RWPE1 (cell line): ENCODE measurements around the gene SLC45A2.
"Not testable (repeated sequence)": the region's sequence is repeated elsewhere in the genome, so short reads cannot be mapped to it uniquely, and the experiment has no call there.

Source experiments
- CTCF ChIA-PET: fragments of 350-600 bp; sonication (Branson Sonifier 250); formaldehyde crosslinking; extraction: SDS; loops from one replicate; lab custom pipeline; 2021; lab: Yijun Ruan, JAX
- POLR2A ChIA-PET: fragments of 400-600 bp; formaldehyde crosslinking; extraction: SDS; loops from one replicate; lab custom pipeline; 2020; ENCODE audit warnings: antibody characterized with exemption; ENCODE audit not compliant: low non-redundant PET; lab: Yijun Ruan, JAX
- DNase-seq: peaks from one replicate; pipeline ENCODE4 v3.0.0; 2012; ENCODE audit warnings: low spot score
- H3K27ac ChIP-seq: fragments of 450-650 bp; 2 replicates; pipeline ENCODE4 v1.5.1; 2017
- TF ChIP-seq, protein P1 (sequence below): fragments of 450-650 bp; conservative IDR thresholded peaks from 2 replicates; pipeline ENCODE4 v1.5.1; 2017; ENCODE audit warnings: low read depth, mild to moderate bottlenecking

The SLC45A2 gene, protein sequence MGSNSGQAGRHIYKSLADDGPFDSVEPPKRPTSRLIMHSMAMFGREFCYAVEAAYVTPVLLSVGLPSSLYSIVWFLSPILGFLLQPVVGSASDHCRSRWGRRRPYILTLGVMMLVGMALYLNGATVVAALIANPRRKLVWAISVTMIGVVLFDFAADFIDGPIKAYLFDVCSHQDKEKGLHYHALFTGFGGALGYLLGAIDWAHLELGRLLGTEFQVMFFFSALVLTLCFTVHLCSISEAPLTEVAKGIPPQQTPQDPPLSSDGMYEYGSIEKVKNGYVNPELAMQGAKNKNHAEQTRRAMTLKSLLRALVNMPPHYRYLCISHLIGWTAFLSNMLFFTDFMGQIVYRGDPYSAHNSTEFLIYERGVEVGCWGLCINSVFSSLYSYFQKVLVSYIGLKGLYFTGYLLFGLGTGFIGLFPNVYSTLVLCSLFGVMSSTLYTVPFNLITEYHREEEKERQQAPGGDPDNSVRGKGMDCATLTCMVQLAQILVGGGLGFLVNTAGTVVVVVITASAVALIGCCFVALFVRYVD

DNA sequence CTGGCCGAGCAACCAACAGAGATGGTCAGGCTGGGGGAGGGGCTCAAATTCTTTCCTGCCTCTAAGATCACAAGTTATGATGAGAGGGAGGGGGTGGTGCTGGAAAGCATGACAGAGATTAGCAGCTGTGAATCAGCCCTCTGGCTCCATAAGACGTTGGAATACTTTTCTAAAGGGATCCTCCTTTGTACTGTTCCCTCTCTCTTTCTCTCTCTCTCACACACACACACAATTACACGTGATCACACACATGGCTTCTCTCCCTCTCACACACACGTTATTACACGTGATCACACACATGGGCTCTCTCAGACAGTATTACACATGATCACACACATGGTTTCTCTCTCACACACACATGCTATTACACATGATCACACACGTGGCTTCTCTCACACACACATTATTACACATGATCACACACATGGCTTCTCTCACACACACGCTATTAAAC lies at the start of gene SLC45A2:
Gene SLC45A2 (minus strand): TSS at position 23 of the 454 bp plus-strand sequence. CDS start 110 bp downstream, outside the sequence.
- no peak within 1 kb of the TSS for H3K27ac ChIP-seq
- TF ChIP-seq, protein P1, sequence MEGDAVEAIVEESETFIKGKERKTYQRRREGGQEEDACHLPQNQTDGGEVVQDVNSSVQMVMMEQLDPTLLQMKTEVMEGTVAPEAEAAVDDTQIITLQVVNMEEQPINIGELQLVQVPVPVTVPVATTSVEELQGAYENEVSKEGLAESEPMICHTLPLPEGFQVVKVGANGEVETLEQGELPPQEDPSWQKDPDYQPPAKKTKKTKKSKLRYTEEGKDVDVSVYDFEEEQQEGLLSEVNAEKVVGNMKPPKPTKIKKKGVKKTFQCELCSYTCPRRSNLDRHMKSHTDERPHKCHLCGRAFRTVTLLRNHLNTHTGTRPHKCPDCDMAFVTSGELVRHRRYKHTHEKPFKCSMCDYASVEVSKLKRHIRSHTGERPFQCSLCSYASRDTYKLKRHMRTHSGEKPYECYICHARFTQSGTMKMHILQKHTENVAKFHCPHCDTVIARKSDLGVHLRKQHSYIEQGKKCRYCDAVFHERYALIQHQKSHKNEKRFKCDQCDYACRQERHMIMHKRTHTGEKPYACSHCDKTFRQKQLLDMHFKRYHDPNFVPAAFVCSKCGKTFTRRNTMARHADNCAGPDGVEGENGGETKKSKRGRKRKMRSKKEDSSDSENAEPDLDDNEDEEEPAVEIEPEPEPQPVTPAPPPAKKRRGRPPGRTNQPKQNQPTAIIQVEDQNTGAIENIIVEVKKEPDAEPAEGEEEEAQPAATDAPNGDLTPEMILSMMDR: no peak
- no peak for DNase-seq
- POLR2A ChIA-PET: no interaction called here
- CTCF ChIA-PET: no interaction called here

- ChIA-PET CTCF (no interaction called here), POLR2A (no interaction called here)
- TF ChIP-seq, protein P1: no peak
- H3K27ac ChIP-seq: no peak overlapping the region
- no peak for DNase-seq
These were observed 47.5 kb upstream of the SLC45A2 start for GRCh38 chr5:34031966-34032365.

GRCh38 chr5:34031117-34031516 lies 46.6 kb upstream of the SLC45A2 start:
- CTCF ChIA-PET: no interaction called here

DNA sequence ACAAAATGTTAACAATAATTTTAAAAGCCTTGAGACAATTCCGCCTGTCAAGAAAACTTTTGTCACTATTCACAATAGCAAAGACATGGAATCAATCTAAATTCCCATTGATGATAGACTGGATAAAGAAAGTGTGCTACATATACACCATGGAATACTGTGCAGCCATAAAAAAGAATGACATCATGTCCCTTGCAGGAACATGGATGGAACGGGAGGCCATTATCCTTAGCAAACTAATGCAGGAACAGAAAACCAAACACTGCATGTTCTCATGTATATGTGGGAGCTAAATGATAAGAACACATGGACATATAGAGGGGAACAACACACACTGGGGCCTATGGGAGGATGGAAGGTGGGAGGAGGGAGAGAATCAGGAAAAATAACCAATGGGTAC lies 46.1 kb upstream of the SLC45A2 start:
- H3K27ac ChIP-seq, POLR2A ChIA-PET, CTCF ChIA-PET: not testable (repeated sequence)

More at GRCh38 chr5:34031117-34031516, 46.6 kb upstream of the SLC45A2 start:
- no peak overlapping the region for H3K27ac ChIP-seq
- DNase-seq: no peak
- POLR2A ChIA-PET: no interaction called here
- TF ChIP-seq, protein P1: no peak

GRCh38 chr5:34030048-34030447 lies 45.6 kb upstream of the SLC45A2 start:
- no peak for DNase-seq
- TF ChIP-seq, protein P1: no peak
- ChIA-PET POLR2A (no interaction called here), CTCF (no interaction called here)
- H3K27ac ChIP-seq: no peak overlapping the region

More for the DNA sequence above, 46.1 kb upstream of the SLC45A2 start:
- DNase-seq: not testable (repeated sequence)

DNA sequence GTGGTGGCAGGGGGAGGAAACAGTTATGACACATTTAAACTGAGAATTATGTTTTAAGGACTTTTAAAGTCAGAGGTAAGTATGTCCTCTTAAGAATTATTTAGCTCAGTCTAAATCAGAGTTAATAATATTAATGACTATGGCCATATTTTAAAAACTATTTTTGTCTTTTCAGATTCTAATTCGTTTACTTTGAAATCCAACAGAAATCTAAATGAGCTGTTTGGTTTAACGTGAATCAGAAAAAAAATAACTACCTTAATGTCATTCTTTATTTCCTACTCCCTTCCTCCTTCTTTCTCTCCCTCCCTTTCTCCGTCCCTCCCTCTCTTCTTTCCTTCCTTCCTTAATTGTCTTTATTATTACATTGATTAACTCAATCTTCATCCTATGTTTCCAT lies 43.9 kb upstream of the SLC45A2 start:
- CTCF ChIA-PET: interaction anchor here (0.7 kb wide), 1 partner anchor 541 kb away, joined by 5 read pairs; no protein-coding TSS in a partner anchor
- no peak for DNase-seq
- POLR2A ChIA-PET: no interaction called here
- no peak overlapping the region for H3K27ac ChIP-seq
- TF ChIP-seq, protein P1: no peak
